ENCODE data around the gene PTPRD.

The PTPRD gene

DNA sequence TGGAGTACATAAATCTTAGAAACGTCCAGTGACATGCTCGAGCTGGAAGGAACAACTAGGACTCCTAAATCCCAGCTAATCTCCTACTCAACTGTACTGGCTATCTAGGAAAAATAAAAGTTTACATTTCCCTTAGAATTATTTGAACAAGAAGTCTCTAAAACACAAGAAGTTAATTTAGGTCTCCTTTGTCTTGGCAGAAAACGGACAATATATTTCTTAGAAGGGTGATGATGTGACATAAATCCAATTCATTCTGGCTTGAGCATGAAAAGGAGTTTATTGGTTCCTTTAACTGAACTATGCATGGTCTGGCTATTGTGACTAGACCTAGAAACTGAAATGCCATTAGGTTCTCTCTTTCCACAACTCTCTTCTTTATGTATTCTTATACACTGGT, 1571.0 kb downstream of the PTPRD start:
- TF ChIP-seq, protein P1, sequence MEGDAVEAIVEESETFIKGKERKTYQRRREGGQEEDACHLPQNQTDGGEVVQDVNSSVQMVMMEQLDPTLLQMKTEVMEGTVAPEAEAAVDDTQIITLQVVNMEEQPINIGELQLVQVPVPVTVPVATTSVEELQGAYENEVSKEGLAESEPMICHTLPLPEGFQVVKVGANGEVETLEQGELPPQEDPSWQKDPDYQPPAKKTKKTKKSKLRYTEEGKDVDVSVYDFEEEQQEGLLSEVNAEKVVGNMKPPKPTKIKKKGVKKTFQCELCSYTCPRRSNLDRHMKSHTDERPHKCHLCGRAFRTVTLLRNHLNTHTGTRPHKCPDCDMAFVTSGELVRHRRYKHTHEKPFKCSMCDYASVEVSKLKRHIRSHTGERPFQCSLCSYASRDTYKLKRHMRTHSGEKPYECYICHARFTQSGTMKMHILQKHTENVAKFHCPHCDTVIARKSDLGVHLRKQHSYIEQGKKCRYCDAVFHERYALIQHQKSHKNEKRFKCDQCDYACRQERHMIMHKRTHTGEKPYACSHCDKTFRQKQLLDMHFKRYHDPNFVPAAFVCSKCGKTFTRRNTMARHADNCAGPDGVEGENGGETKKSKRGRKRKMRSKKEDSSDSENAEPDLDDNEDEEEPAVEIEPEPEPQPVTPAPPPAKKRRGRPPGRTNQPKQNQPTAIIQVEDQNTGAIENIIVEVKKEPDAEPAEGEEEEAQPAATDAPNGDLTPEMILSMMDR (IDR thresholded peaks at IDR 0.05; ENCODE audit: extremely low read depth, insufficient read depth, missing control alignments) = no peak
- no peak for DNase-seq (ENCODE audit: low spot score)
- in situ Hi-C loops (cut with MboI; ENCODE audit: low pct_unique_long_range_greater_than_20kb, low sequenced_read_pairs, unreplicated experiment) = no loop called here

DNA sequence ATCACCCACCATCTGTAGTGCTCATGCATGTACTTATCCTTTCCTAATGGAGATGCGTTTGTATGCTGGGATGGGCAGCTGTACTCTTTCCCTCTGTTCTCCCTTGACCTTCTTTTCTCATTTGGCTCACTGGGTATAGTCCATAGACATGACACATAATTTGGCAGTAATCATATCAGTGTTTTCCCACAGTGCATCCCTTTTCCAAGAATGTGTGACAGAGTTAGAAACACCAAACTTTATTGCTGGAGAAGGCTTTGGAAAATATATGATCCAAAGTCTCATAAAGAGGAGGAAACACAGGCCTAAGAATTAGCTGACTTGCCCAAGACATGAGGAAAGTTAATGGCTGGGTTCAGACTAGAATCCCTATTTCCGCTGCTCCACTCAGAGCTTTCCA, 1579.8 kb downstream of the PTPRD start:
- in situ Hi-C loops (cut with MboI; ENCODE audit: low pct_unique_long_range_greater_than_20kb, low sequenced_read_pairs, unreplicated experiment) = no loop called here
- no peak for DNase-seq (ENCODE audit: low spot score)
- TF ChIP-seq, protein P1 (IDR thresholded peaks at IDR 0.05; ENCODE audit: extremely low read depth, insufficient read depth, missing control alignments) = no peak

- TF ChIP-seq, protein P1 (IDR thresholded peaks at IDR 0.05; ENCODE audit: extremely low read depth, insufficient read depth, missing control alignments) = no peak
- in situ Hi-C loops (cut with MboI; ENCODE audit: low pct_unique_long_range_greater_than_20kb, low sequenced_read_pairs, unreplicated experiment) = no loop called here
- DNase-seq (ENCODE audit: low spot score) = no peak
These were observed 1596.2 kb downstream of the PTPRD start for GRCh38 chr9:9016597-9016996.

GRCh38 chr9:9004810-9005209, 1608.0 kb downstream of the PTPRD start:
- no peak for DNase-seq (ENCODE audit: low spot score)
- in situ Hi-C loops (cut with MboI; ENCODE audit: low pct_unique_long_range_greater_than_20kb, low sequenced_read_pairs, unreplicated experiment) = no loop called here
- TF ChIP-seq, protein P1 (IDR thresholded peaks at IDR 0.05; ENCODE audit: extremely low read depth, insufficient read depth, missing control alignments) = peak; percentile 4

GRCh38 chr9:9002826-9003583, 1609.8 kb downstream of the PTPRD start:
- TF ChIP-seq, protein P1 (IDR thresholded peaks at IDR 0.05; ENCODE audit: extremely low read depth, insufficient read depth, missing control alignments) = no peak
- in situ Hi-C loops (cut with MboI; ENCODE audit: low pct_unique_long_range_greater_than_20kb, low sequenced_read_pairs, unreplicated experiment) = no loop called here
- no peak for DNase-seq (ENCODE audit: low spot score)

- no peak for DNase-seq (ENCODE audit: low spot score)
- in situ Hi-C loops (cut with MboI; ENCODE audit: low pct_unique_long_range_greater_than_20kb, low sequenced_read_pairs, unreplicated experiment) = no loop called here
- TF ChIP-seq, protein P1 (IDR thresholded peaks at IDR 0.05; ENCODE audit: extremely low read depth, insufficient read depth, missing control alignments) = no peak
These were observed 1632.2 kb downstream of the PTPRD start for GRCh38 chr9:8980496-8981013.

Data from GM13977 (cell line).